Erythroblast (primary cell): ENCODE measurements around the gene OSBPL3.
"Not testable (repeated sequence)": the region's sequence is repeated elsewhere in the genome, so short reads cannot be mapped to it uniquely, and the experiment has no call there.

Source experiments
- GATA1 ChIP-seq: IDR thresholded peaks from 2 replicates; pipeline ENCODE4 v1.6.1; 2011; ENCODE audit warnings: low read depth, mild to moderate bottlenecking, control low read depth, low read length, moderate library complexity
- POLR2A ChIP-seq: IDR thresholded peaks from 2 replicates; pipeline ENCODE4 v1.6.1; 2011; ENCODE audit warnings: mild to moderate bottlenecking, low read length

GRCh38 chr7:25017671-25018070 is 37.7 kb upstream of the OSBPL3 start:
- not testable (repeated sequence) for TF ChIP-seq POLR2A, GATA1
